D721Med (cell line): Measurements from ENCODE around the gene RAB29.

Experiments used
- DNase-seq: peaks from one replicate; pipeline ENCODE4 v3.0.0; 2011; ENCODE audit warnings: low spot score; ENCODE audit not compliant: insufficient read length
- FAIRE-seq: peaks from 2 replicates; lab custom pipeline; 2011; peaks lifted over from hg19 to GRCh38; lab: Jason Lieb, UNC
- CTCF ChIP-seq: IDR thresholded peaks from 2 replicates; pipeline ENCODE4 v1.5.1; 2012; ENCODE audit warnings: mild to moderate bottlenecking, control low read depth; ENCODE audit not compliant: insufficient read depth; ENCODE audit errors: missing control alignments

RAB29 gene

DNA sequence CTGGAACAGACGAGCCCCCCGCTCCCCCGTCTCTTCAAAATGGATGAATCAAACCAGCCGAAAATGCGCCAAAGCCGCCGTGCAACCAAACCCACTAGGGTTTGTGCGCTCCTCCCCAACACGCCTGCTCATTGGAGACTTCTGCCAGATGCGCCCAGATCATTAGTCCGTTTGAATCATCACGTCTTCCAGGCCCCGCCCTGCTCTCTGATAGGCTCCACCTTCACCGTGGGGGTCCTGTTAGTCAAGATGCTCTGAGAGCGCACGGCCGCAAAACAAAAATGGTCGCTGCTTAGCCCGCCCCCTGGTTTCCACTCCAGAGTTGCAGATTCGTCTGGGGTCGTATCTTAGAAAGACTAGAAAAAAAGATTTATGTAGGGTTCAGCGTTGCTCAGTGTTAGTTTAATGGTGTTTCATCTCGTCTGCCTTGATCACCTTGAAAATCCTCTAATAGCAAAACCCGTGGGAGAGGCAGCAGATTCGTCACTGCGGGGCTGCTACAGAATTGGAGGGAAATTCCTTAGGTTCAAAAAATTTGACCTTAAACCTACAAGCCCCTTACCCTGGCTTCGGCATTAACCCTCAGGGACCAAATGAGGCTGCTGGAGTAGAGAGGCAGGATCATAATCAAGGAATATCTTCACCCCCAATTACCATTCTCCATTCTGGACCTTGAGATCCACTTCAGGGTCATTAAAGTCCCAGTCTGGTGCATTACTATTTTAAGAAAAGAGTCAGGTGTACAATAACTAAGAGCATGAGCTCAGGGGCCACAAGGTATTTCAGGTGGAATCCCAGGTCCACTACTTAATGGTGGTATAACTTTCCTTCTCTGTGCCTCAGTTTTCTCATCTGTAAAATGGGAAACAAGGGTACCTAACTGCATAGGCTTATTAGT lies 24.9 kb downstream of the RAB29 start, which contains the start of gene NUCKS1:
Gene NUCKS1, minus strand, starts transcription at position 45 of the 898 bp plus-strand sequence. CDS start 209 bp downstream, outside the sequence.
- TF ChIP-seq CTCF = no peak
- DNase-seq = peak; percentile 68
- FAIRE-seq = peak; percentile 94

GRCh38 chr1:205749234-205750137 lies 25.8 kb downstream of the RAB29 start:
- TF ChIP-seq CTCF = no peak
- FAIRE-seq = no peak
- peak; percentile 80 for DNase-seq

GRCh38 chr1:205748403-205749233 lies 26.7 kb downstream of the RAB29 start:
- no peak for DNase-seq
- TF ChIP-seq CTCF = no peak
- FAIRE-seq = no peak

DNA sequence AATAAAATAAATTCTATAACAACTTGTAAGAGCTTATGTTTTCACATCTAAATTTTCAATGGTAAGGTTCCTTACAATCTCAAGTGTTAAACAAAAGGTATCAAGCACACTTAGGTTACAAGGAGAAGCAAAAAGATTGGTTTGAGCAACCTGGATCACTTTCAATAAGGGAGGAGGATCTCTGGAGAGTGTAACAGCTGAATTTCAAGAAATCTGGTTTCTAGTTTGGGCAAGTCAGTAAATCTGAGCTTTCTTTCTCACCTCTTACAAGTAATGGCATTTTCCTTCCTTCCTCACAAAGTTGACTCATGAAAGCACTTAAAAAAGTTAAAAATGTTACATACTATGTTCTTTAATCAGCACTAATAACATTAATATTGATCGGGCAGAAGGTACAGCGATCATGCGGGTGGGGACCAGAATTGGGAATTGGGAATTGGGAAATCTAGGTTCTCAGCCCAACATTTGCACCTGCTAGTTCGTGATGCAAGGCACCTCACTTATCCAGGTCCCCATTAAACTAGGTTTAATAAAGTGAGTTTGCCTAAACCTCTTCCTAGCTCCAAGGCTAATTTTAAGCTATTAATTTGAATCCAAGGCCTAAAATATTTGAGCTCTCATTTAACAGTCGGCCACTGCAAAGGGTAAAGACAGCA lies 28.4 kb downstream of the RAB29 start:
- TF ChIP-seq CTCF = no peak
- DNase-seq (no peak), FAIRE-seq (no peak)

DNA sequence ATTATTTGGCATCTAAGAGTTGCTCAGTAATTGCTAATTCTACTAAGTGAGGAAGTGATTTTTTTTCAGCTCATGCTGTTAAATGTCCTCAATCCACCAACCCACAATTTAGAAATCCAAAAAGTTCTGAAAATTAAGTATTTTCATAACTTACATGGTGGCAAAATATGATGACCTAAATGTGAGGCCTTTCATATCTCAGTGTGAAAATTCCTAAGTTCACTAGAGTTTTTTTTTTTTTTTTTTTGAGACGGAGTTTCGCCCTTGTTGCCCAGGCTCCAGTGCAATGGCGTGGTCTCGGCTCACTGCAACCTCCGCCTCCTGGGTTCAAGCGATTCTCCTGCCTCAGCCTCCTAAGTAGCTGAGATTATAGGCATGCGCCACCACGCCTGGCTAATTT lies 30.9 kb downstream of the RAB29 start:
- no peak for TF ChIP-seq CTCF
- DNase-seq (no peak), FAIRE-seq (no peak)

DNA sequence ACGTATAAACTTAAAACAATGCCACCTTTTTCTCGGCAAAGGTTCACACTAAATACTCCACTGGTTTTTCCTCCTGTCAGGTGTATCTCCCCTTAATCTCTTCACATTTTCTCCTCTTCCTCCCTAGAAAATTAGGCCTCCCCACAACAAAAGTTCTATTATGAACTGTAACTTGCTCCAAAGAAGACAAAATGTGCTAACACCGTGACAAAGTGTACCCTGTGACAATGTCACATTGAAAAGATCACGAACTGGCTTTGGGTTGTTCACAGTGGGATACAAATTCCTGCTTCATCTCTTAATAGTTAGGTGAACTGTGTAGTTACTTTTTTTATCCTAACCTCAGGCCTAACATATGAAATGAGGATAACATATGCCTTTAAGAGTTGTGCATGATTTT lies 31.3 kb downstream of the RAB29 start:
- FAIRE-seq (no peak), DNase-seq (no peak)
- no peak for TF ChIP-seq CTCF
